ENCODE results near the gene NDNF. TPM values are rescaled to one million over a fixed set of nuclear protein-coding genes. Genes with fewer than 3 reads are reported as not detected.

NDNF gene
- polyA plus RNA-seq, 3 donors: not detected

DNA sequence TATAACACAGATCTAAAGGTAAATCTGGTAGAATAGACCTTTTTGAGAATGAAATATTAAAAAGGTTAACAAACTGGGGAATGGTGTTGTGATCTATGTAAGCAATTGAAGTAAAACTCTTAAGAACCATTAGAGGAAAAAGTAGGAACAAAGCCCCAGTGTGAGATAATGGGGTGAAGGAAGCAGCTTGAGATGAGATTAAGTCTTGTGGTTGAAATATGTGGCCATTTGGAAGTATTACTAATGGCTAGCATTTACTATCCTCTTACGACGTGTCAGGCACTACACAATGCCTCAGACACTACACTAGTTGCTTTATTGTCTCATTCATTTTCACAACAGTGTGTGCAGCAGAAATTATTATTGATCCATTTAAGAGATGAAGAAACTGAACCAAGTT lies 25.9 kb upstream of the NDNF start:
- Histone ChIP-seq H3K9ac (ENCODE audit: insufficient read depth, low read length, poor library complexity, severe bottlenecking) (no peak overlapping the region), H3K4me1 (ENCODE audit: control insufficient read depth in 1 of 2, insufficient read depth in 2 of 2, low read length in 2 of 2) (peaks cover 13% of the 10 kb centered on the region in 2 donors), H3K27me3 (ENCODE audit: control insufficient read depth in 2 of 2, insufficient read depth in 2 of 2, low read length in 2 of 2) (peaks cover 2 to 5% of the 10 kb centered on the region in 2 donors), H3K9me3 (replicated peaks in 1 of 2; ENCODE audit: control insufficient read depth in 1 of 2, insufficient read depth in 1 of 2, low read length in 2 of 2) (no peaks in the 10 kb centered on the region), H3K27ac (ENCODE audit: low read depth in 1 of 2, low read length in 2 of 2) (no peak overlapping the region), H4K20me1 (ENCODE audit: insufficient read depth, low read length) (no peaks in the 10 kb centered on the region), H3K4me2 (replicated peaks; ENCODE audit: extremely low read depth, low read length, poor library complexity, severe bottlenecking) (no peak overlapping the region), H3K36me3 (replicated peaks in 1 of 2; ENCODE audit: control insufficient read depth in 1 of 2, insufficient read depth in 2 of 2, low read length in 2 of 2) (no peaks in the 10 kb centered on the region), H3K4me3 (replicated peaks in 1 of 3; ENCODE audit: low read depth in 2 of 3, low read length in 3 of 3) (no peak overlapping the region), H2AFZ (ENCODE audit: insufficient read depth, low read depth, low read length, poor library complexity, severe bottlenecking) (no peak overlapping the region), H3K79me2 (ENCODE audit: insufficient read depth, low read length) (no peaks in the 10 kb centered on the region)
- no peak overlapping the region for H3K4me3 Mint-ChIP-seq
- no peaks in the 10 kb centered on the region for H3K4me1 Mint-ChIP-seq
- no CpG with 5 or more reads among the region's 2 CpGs for WGBS (ENCODE audit: insufficient coverage)
- intact Hi-C loops (cut with micrococcal nuclease): loop anchor here in 1 of 2 donors (10.0 kb wide), 1 partner anchor 943 kb away; no protein-coding TSS in a partner anchor
- TF ChIP-seq, protein P1, sequence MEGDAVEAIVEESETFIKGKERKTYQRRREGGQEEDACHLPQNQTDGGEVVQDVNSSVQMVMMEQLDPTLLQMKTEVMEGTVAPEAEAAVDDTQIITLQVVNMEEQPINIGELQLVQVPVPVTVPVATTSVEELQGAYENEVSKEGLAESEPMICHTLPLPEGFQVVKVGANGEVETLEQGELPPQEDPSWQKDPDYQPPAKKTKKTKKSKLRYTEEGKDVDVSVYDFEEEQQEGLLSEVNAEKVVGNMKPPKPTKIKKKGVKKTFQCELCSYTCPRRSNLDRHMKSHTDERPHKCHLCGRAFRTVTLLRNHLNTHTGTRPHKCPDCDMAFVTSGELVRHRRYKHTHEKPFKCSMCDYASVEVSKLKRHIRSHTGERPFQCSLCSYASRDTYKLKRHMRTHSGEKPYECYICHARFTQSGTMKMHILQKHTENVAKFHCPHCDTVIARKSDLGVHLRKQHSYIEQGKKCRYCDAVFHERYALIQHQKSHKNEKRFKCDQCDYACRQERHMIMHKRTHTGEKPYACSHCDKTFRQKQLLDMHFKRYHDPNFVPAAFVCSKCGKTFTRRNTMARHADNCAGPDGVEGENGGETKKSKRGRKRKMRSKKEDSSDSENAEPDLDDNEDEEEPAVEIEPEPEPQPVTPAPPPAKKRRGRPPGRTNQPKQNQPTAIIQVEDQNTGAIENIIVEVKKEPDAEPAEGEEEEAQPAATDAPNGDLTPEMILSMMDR (IDR thresholded peaks at IDR 0.05): no peak
- no peaks in the 10 kb centered on the region for H3K9me3 Mint-ChIP-seq
- no peaks in the 10 kb centered on the region for H3K36me3 Mint-ChIP-seq
- DNase-seq: no peak
- no peak overlapping the region for H3K27ac Mint-ChIP-seq
- H3K27me3 Mint-ChIP-seq (ENCODE audit: low read depth in 3 of 3): peaks cover 5 to 21% (median 5%) of the 10 kb centered on the region in 3 donors

DNA sequence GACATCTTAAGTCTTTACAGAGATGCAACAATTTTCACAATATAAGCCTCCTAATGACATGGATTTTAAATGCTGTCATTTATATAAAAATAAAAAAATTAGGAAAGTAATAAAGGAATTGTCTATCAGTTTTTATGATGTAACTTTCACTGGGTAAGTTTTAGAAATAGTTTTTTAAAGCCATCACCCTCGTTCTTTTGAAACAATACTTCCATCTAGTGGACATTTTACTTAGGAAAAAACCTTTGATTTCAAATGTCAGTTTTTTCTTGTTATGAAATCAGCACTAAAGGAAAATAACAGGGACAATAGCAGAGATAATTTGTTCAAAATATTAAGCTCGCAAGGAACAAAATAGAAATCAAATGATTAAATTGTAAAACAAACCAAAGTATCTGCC lies 24.3 kb upstream of the NDNF start:
- no peak overlapping the region for H3K4me2 ChIP-seq (replicated peaks; ENCODE audit: extremely low read depth, low read length, poor library complexity, severe bottlenecking)
- H3K4me3 ChIP-seq (replicated peaks in 1 of 3; ENCODE audit: low read depth in 2 of 3, low read length in 3 of 3): no peak overlapping the region
- H3K36me3 ChIP-seq (replicated peaks in 1 of 2; ENCODE audit: control insufficient read depth in 1 of 2, insufficient read depth in 2 of 2, low read length in 2 of 2): no peaks in the 10 kb centered on the region
- H4K20me1 ChIP-seq (ENCODE audit: insufficient read depth, low read length): no peaks in the 10 kb centered on the region
- intact Hi-C loops (cut with micrococcal nuclease): loop anchor here in 1 of 2 donors (10.0 kb wide), 1 partner anchor 942 kb away; no protein-coding TSS in a partner anchor
- DNase-seq: peak in 1 of 3 donors; percentile 17
- no peak overlapping the region for H3K4me3 Mint-ChIP-seq
- no peaks in the 10 kb centered on the region for H3K36me3 Mint-ChIP-seq
- H3K27ac ChIP-seq (ENCODE audit: low read depth in 1 of 2, low read length in 2 of 2): no peak overlapping the region
- H3K79me2 ChIP-seq (ENCODE audit: insufficient read depth, low read length): no peaks in the 10 kb centered on the region
- TF ChIP-seq, protein P1 (IDR thresholded peaks at IDR 0.05): peak; percentile 44
- no peak overlapping the region for H3K27ac Mint-ChIP-seq
- H3K9ac ChIP-seq (ENCODE audit: insufficient read depth, low read length, poor library complexity, severe bottlenecking): no peak overlapping the region
- peaks cover 0 to 13% (median 3%) of the 10 kb centered on the region in 3 donors for H3K27me3 Mint-ChIP-seq (ENCODE audit: low read depth in 3 of 3)
- H2AFZ ChIP-seq (ENCODE audit: insufficient read depth, low read depth, low read length, poor library complexity, severe bottlenecking): no peak overlapping the region
- no CpG with 5 or more reads among the region's 2 CpGs for WGBS (ENCODE audit: insufficient coverage)
- H3K4me1 Mint-ChIP-seq: no peaks in the 10 kb centered on the region
- peaks cover 2 to 5% of the 10 kb centered on the region in 2 donors for H3K27me3 ChIP-seq (ENCODE audit: control insufficient read depth in 2 of 2, insufficient read depth in 2 of 2, low read length in 2 of 2)
- no peaks in the 10 kb centered on the region for H3K9me3 Mint-ChIP-seq
- peaks cover 15 to 17% of the 10 kb centered on the region in 2 donors for H3K4me1 ChIP-seq (ENCODE audit: control insufficient read depth in 1 of 2, insufficient read depth in 2 of 2, low read length in 2 of 2)
- H3K9me3 ChIP-seq (replicated peaks in 1 of 2; ENCODE audit: control insufficient read depth in 1 of 2, insufficient read depth in 1 of 2, low read length in 2 of 2): no peaks in the 10 kb centered on the region
